Smooth muscle cell (in vitro differentiated cells): Measurements from ENCODE around the gene RNF125. TPM values are rescaled to one million over a fixed set of nuclear protein-coding genes. Genes with fewer than 3 reads are reported as not detected.

Experiments used
- DNase-seq: peaks from one replicate; lab custom pipeline; 2025; ENCODE audit not compliant: unreplicated experiment; lab: John Stamatoyannopoulos, UW
- H2AFZ ChIP-seq: fragments of 200-600 bp; sonication (generic); 2 replicates; pipeline ENCODE4 v1.6.0; 2016; ENCODE audit warnings: antibody characterized with exemption, low read depth, mild to moderate bottlenecking
- H3F3A ChIP-seq: fragments of 200-600 bp; sonication (generic); 2 replicates; pipeline ENCODE4 v1.6.0; 2017; ENCODE audit warnings: antibody characterized with exemption, low read depth
- H3K27ac ChIP-seq: fragments of 200-600 bp; sonication (generic); 2 replicates; pipeline ENCODE4 v1.5.1; 2016; ENCODE audit warnings: low read depth, mild to moderate bottlenecking
- H3K27me3 ChIP-seq: fragments of 200-600 bp; sonication (generic); 2 replicates; pipeline ENCODE4 v1.6.1; 2016; ENCODE audit warnings: low read depth, mild to moderate bottlenecking
- H3K36me3 ChIP-seq: fragments of 200-600 bp; sonication (generic); 2 replicates; pipeline ENCODE4 v1.5.1; 2016; ENCODE audit warnings: low read depth
- H3K4me1 ChIP-seq: fragments of 200-600 bp; sonication (generic); 2 replicates; pipeline ENCODE4 v1.5.1; 2016; ENCODE audit warnings: low read depth
- H3K4me2 ChIP-seq: fragments of 200-600 bp; sonication (generic); 2 replicates; pipeline ENCODE4 v1.6.0; 2016; ENCODE audit warnings: mild to moderate bottlenecking
- H3K4me3 ChIP-seq: fragments of 200-600 bp; sonication (generic); 2 replicates; pipeline ENCODE4 v1.5.1; 2016; ENCODE audit warnings: mild to moderate bottlenecking
- H3K79me2 ChIP-seq: fragments of 200-600 bp; sonication (generic); 2 replicates; pipeline ENCODE4 v1.6.0; 2016; ENCODE audit warnings: low read depth, mild to moderate bottlenecking
- H3K9ac ChIP-seq: fragments of 200-600 bp; sonication (generic); 2 replicates; pipeline ENCODE4 v1.6.0; 2016; ENCODE audit warnings: low read depth
- H3K9me3 ChIP-seq: fragments of 200-600 bp; sonication (generic); replicated peaks from 2 replicates; pipeline ENCODE4 v1.5.1; 2016; ENCODE audit warnings: low read depth
- H4K20me1 ChIP-seq: fragments of 200-600 bp; sonication (generic); 2 replicates; pipeline ENCODE4 v1.6.0; 2016; ENCODE audit warnings: low read depth
- whole genome bisulfite sequencing: methylation state at CpG from one replicate; pipeline ENCODE4 v1.1.7; 2016; ENCODE audit warnings: low lambda C conversion rate; 5-methylcytosine and 5-hydroxymethylcytosine counted together
- polyA plus RNA-seq: library from polyadenylated mRNA; unstranded; fragments of >200 nt; fragmentation: Nextera tagmentation; extraction: Ambion mirVana; gene quantifications from 2 replicates; pipeline ENCODE4 v1.2.1, GENCODE V29; 2016
- total RNA-seq: library from RNA; depleted of rRNA; stranded (reverse); fragments of >200 nt; gene quantifications from 2 replicates; pipeline ENCODE4 v1.2.3, GENCODE V29; 2014
- TF ChIP-seq, protein P1 (sequence below): fragments of 200-600 bp; sonication (generic); IDR thresholded peaks from 2 replicates; pipeline ENCODE4 v1.5.1; 2017; ENCODE audit warnings: borderline replicate concordance, mild to moderate bottlenecking, antibody characterized with exemption; ENCODE audit not compliant: insufficient read depth, poor library complexity, severe bottlenecking

RNF125 gene
- total and polyA plus RNA-seq, 2 experiments from 2014 or later = 0.09 TPM; not detected in 1

DNA sequence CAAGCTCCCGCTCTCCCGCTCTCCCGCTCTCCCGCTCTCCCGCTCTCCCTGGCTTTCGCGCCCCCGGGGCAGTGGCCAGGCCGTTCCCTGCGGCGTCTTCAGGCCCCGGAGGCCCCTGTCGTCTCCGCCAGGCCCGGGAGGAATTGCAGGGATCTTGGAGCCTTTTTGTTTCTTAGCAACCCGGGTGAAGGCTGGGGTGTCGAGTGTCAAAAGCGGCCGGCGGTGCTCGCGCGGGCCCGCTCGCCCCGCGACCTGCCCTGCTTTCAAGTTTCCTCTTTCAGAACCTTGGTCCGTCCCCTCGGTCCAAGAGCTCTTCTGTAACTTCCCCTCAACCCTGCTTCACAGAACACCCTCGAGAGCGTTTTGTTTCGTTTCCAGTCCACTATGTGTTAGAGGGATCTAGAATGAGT, 74.5 kb downstream of the RNF125 start:
- Histone ChIP-seq H3K4me2 (peak overlapping the region; percentile 92), H3K27ac (peak overlapping the region; percentile 89), H2AFZ (peak overlapping the region; percentile 70), H3K4me1 (peaks cover 8% of the 10 kb centered on the region), H3K4me3 (peak overlapping the region; percentile 87), H3K27me3 (no peaks in the 10 kb centered on the region), H4K20me1 (peaks cover 34% of the 10 kb centered on the region), H3K9ac (peak overlapping the region; percentile 96), H3K79me2 (peaks cover 50% of the 10 kb centered on the region), H3K9me3 (no peaks in the 10 kb centered on the region), H3K36me3 (no peaks in the 10 kb centered on the region), H3F3A (no peaks in the 10 kb centered on the region)
- TF ChIP-seq, protein P1, sequence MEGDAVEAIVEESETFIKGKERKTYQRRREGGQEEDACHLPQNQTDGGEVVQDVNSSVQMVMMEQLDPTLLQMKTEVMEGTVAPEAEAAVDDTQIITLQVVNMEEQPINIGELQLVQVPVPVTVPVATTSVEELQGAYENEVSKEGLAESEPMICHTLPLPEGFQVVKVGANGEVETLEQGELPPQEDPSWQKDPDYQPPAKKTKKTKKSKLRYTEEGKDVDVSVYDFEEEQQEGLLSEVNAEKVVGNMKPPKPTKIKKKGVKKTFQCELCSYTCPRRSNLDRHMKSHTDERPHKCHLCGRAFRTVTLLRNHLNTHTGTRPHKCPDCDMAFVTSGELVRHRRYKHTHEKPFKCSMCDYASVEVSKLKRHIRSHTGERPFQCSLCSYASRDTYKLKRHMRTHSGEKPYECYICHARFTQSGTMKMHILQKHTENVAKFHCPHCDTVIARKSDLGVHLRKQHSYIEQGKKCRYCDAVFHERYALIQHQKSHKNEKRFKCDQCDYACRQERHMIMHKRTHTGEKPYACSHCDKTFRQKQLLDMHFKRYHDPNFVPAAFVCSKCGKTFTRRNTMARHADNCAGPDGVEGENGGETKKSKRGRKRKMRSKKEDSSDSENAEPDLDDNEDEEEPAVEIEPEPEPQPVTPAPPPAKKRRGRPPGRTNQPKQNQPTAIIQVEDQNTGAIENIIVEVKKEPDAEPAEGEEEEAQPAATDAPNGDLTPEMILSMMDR = no peak
- DNase-seq = peak; percentile 59
- 1% methylated on average over 32 of the region's 32 CpGs for WGBS

DNA sequence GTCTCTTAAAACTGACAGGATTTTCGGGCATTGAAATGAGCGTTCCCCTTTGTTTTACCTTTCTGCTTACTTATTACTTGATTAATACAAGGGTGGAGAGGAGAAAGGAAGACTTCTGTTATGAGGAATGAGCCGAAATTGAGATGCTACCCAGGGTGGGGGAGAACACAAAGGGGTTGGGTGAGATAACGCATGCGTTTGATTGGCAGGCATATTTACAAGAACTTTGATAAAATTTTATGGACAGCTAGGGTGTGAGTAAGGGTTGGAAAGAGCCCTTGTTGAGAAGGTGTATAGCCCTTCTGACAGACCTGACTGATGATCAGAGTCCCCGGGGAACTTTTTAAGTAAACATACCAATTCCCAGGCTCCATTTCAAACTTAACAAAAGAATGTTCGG, 74.9 kb downstream of the RNF125 start:
- Histone ChIP-seq H2AFZ (peak overlapping the region; percentile 70), H3K4me3 (peak overlapping the region; percentile 87), H3K36me3 (no peaks in the 10 kb centered on the region), H4K20me1 (peaks cover 34% of the 10 kb centered on the region), H3F3A (no peaks in the 10 kb centered on the region), H3K27me3 (no peaks in the 10 kb centered on the region), H3K27ac (peak overlapping the region; percentile 89), H3K79me2 (peaks cover 53% of the 10 kb centered on the region), H3K4me1 (peaks cover 8% of the 10 kb centered on the region), H3K9me3 (no peaks in the 10 kb centered on the region), H3K9ac (peak overlapping the region; percentile 96), H3K4me2 (peak overlapping the region; percentile 92)
- no peak for DNase-seq
- WGBS = 20% methylated on average over 7 of the region's 7 CpGs
- TF ChIP-seq, protein P1 = no peak

DNA sequence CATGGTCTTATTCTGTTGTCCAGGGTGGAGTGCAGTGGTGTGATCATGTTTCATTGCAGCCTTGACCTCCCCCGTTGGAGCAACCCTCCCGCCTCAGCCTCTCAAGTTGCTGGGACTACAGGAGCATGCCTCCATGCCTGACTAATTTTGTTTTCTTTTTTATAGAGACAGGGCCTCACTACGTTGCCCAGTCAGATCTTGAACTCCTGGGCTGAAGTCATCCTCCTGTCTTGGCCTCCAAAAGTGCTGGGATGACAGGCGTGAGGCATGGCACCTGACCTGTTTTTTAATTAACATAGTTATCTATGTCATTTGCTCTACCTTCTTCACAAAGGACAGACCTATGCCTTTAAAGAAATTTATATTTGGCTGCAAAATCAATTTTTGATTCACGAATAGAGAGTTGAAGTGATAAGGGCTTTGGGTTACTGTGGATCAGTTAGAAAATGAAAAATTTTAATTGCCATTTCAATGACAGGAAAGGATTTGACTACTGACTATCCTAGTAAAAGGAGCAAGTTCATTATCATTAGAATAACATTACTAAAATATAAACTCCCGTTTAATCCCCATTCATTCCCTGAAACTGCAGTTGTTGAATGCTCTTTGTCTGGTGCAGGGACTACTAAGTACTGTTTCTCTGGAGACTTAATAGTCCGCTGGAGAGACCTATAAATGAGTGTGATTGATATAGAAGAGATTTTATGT, 76.7 kb downstream of the RNF125 start:
- Histone ChIP-seq H3K9me3 (no peaks in the 10 kb centered on the region), H3K27me3 (no peaks in the 10 kb centered on the region), H3K4me1 (peaks cover 8% of the 10 kb centered on the region), H3K4me2 (no peak overlapping the region), H3K4me3 (no peak overlapping the region), H2AFZ (no peak overlapping the region), H3K27ac (no peak overlapping the region), H3F3A (no peaks in the 10 kb centered on the region), H3K79me2 (peaks cover 71% of the 10 kb centered on the region), H4K20me1 (peaks cover 42% of the 10 kb centered on the region), H3K9ac (no peak overlapping the region), H3K36me3 (no peaks in the 10 kb centered on the region)
- TF ChIP-seq, protein P1 = no peak
- DNase-seq = no peak
- WGBS = 92% methylated on average over 7 of the region's 7 CpGs

DNA sequence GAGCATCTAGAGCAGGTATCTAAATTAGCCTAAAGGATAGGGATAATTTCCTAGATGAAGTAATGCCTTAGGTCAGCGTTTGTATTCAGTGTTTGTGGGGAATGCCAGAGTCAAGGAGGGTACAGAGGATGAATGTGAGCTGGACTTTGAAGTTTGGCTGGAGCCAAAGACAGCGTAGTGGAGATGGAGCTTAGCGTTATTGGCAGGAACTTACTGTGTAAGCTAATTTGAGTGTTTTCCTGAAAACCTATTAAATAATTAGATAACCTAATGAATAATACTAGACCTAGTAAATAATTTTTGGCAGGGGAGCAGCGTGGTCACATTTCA, 77.2 kb downstream of the RNF125 start:
- 88% methylated on average over 4 of the region's 4 CpGs for WGBS
- Histone ChIP-seq H3K27me3 (no peaks in the 10 kb centered on the region), H3K4me2 (no peak overlapping the region), H3K9me3 (no peaks in the 10 kb centered on the region), H2AFZ (no peak overlapping the region), H4K20me1 (peaks cover 47% of the 10 kb centered on the region), H3F3A (no peaks in the 10 kb centered on the region), H3K4me1 (peaks cover 8% of the 10 kb centered on the region), H3K79me2 (peaks cover 76% of the 10 kb centered on the region), H3K27ac (no peak overlapping the region), H3K4me3 (no peak overlapping the region), H3K36me3 (no peaks in the 10 kb centered on the region), H3K9ac (no peak overlapping the region)
- DNase-seq = no peak
- TF ChIP-seq, protein P1 = no peak
